KMS-11 (cell line): ENCODE measurements around the gene TMX1.

Source experiments
- H2AFZ ChIP-seq: fragments of 200-600 bp; sonication (generic); 2 replicates; pipeline ENCODE4 v1.6.1; 2016; ENCODE audit warnings: antibody characterized with exemption, mixed run types, low read depth
- H3K27ac ChIP-seq: fragments of 200-600 bp; sonication (generic); 2 replicates; pipeline ENCODE4 v1.6.1; 2016; ENCODE audit warnings: mild to moderate bottlenecking, mixed run types
- H3K27me3 ChIP-seq: fragments of 200-600 bp; sonication (generic); 2 replicates; pipeline ENCODE4 v1.6.1; 2017; ENCODE audit warnings: mild to moderate bottlenecking, low read depth, mixed run types, moderate library complexity; ENCODE audit not compliant: insufficient read depth
- H3K36me3 ChIP-seq: fragments of 200-600 bp; sonication (generic); 2 replicates; pipeline ENCODE4 v1.6.1; 2017; ENCODE audit warnings: mild to moderate bottlenecking, mixed run types; ENCODE audit not compliant: insufficient read depth
- H3K4me1 ChIP-seq: fragments of 200-600 bp; sonication (generic); 2 replicates; pipeline ENCODE4 v1.6.1; 2016; ENCODE audit warnings: mild to moderate bottlenecking, low read depth, mixed run types; ENCODE audit not compliant: poor library complexity, severe bottlenecking
- H3K4me2 ChIP-seq: fragments of 200-600 bp; sonication (generic); 2 replicates; pipeline ENCODE4 v1.7.0; 2016; ENCODE audit warnings: mild to moderate bottlenecking, mixed run types
- H3K4me3 ChIP-seq: fragments of 200-600 bp; sonication (generic); IDR thresholded peaks from 2 replicates; pipeline ENCODE4 v1.6.1; 2017; ENCODE audit warnings: low read depth, low read length, mixed read lengths; ENCODE audit not compliant: insufficient read depth
- H3K79me2 ChIP-seq: fragments of 200-600 bp; sonication (generic); 2 replicates; pipeline ENCODE4 v1.6.1; 2016; ENCODE audit warnings: low read depth, mixed run types; ENCODE audit not compliant: insufficient read depth
- H3K9ac ChIP-seq: fragments of 200-600 bp; sonication (generic); 2 replicates; pipeline ENCODE4 v1.6.1; 2016; ENCODE audit warnings: mild to moderate bottlenecking, mixed run types
- H4K20me1 ChIP-seq: fragments of 200-600 bp; sonication (generic); 2 replicates; pipeline ENCODE4 v1.6.1; 2016; ENCODE audit warnings: mild to moderate bottlenecking, mixed run types; ENCODE audit not compliant: insufficient read depth
- CTCF ChIP-seq: fragments of 200-600 bp; sonication (generic); conservative IDR thresholded peaks from 2 replicates; pipeline ENCODE4 v1.6.1; 2017; ENCODE audit warnings: low read depth, mild to moderate bottlenecking, antibody characterized with exemption, low read length, moderate library complexity, mixed read lengths

The TMX1 gene

GRCh38 chr14:51285120-51285519 lies 45.1 kb downstream of the TMX1 start:
- Histone ChIP-seq H3K36me3 (no peaks in the 10 kb centered on the region), H3K4me1 (peaks cover 5% of the 10 kb centered on the region), H4K20me1 (no peaks in the 10 kb centered on the region), H3K4me3 (no peak overlapping the region), H3K27ac (no peak overlapping the region), H3K27me3 (no peaks in the 10 kb centered on the region), H3K79me2 (no peaks in the 10 kb centered on the region), H3K9ac (no peak overlapping the region), H2AFZ (no peak overlapping the region), H3K4me2 (no peak overlapping the region)
- no peak for TF ChIP-seq CTCF

- no peak overlapping the region for H2AFZ ChIP-seq
- H3K36me3 ChIP-seq: no peaks in the 10 kb centered on the region
- no peak overlapping the region for H3K27ac ChIP-seq
- no peaks in the 10 kb centered on the region for H3K27me3 ChIP-seq
- no peaks in the 10 kb centered on the region for H3K79me2 ChIP-seq
- no peak overlapping the region for H3K4me2 ChIP-seq
- no peak for TF ChIP-seq CTCF
- no peaks in the 10 kb centered on the region for H4K20me1 ChIP-seq
- peaks cover 13% of the 10 kb centered on the region for H3K4me1 ChIP-seq
- H3K9ac ChIP-seq: no peak overlapping the region
- no peak overlapping the region for H3K4me3 ChIP-seq
These were observed 49.1 kb downstream of the TMX1 start for GRCh38 chr14:51289169-51289568.

- H3K27ac ChIP-seq: no peak overlapping the region
- TF ChIP-seq CTCF: no peak
- no peak overlapping the region for H2AFZ ChIP-seq
- no peaks in the 10 kb centered on the region for H3K79me2 ChIP-seq
- H3K9ac ChIP-seq: no peak overlapping the region
- no peaks in the 10 kb centered on the region for H3K36me3 ChIP-seq
- peaks cover 10% of the 10 kb centered on the region for H3K4me1 ChIP-seq
- no peaks in the 10 kb centered on the region for H3K27me3 ChIP-seq
- no peak overlapping the region for H3K4me3 ChIP-seq
- no peak overlapping the region for H3K4me2 ChIP-seq
- no peaks in the 10 kb centered on the region for H4K20me1 ChIP-seq
These were observed 50.1 kb downstream of the TMX1 start for GRCh38 chr14:51290132-51290531.

GRCh38 chr14:51291016-51291415 lies 51.0 kb downstream of the TMX1 start:
- no peaks in the 10 kb centered on the region for H3K27me3 ChIP-seq
- TF ChIP-seq CTCF: no peak

More at GRCh38 chr14:51291016-51291415, 51.0 kb downstream of the TMX1 start:
- Histone ChIP-seq H4K20me1 (no peaks in the 10 kb centered on the region), H3K79me2 (no peaks in the 10 kb centered on the region), H3K4me2 (no peak overlapping the region), H2AFZ (no peak overlapping the region), H3K36me3 (no peaks in the 10 kb centered on the region), H3K4me3 (no peak overlapping the region), H3K4me1 (peaks cover 9% of the 10 kb centered on the region), H3K27ac (no peak overlapping the region), H3K9ac (no peak overlapping the region)
